Naive thymus-derived CD4-positive, alpha-beta T cell (primary cell): ENCODE data around the gene SNED1. TPM values are rescaled to one million over a fixed set of nuclear protein-coding genes. Genes with fewer than 3 reads are reported as not detected.
A peak's percentile ranks its signal among the peaks of the same experiment; 100 is the strongest.

Experiments used
- ATAC-seq: fragments of 150-1000 bp; cut with Tn5 transposase; 2 replicates; pipeline ENCODE4 v1.10.0; 2021; ENCODE audit warnings: mild to moderate bottlenecking, moderate library complexity
- CTCF ChIA-PET: fragments of 350-600 bp; sonication (Branson Sonifier 250); formaldehyde crosslinking; loops from one replicate; lab custom pipeline; 2021; ENCODE audit warnings: antibody characterized with exemption; lab: Charles Lee
- POLR2A ChIA-PET: fragments of 350-600 bp; sonication (Branson Sonifier 250); formaldehyde crosslinking; loops from one replicate; lab custom pipeline; 2021; ENCODE audit warnings: antibody characterized with exemption, inconsistent platforms; lab: Charles Lee
- DNase-seq, 9 donors: peaks; one replicate each; pipeline versions ENCODE4 v3.0.0 to v3.0.0-alpha.2; 2020 to 2022; ENCODE audit warnings: mixed read lengths in 1 of 9
- H3K27ac ChIP-seq: one replicate; pipeline ENCODE4 v1.7.0; 2013; ENCODE audit warnings: mild to moderate bottlenecking, low read depth, low read length, moderate library complexity
- H3K27me3 ChIP-seq, 2 donors: one replicate each; pipeline ENCODE4 v1.7.0; 2013; ENCODE audit warnings: low read length in 2 of 2, mild to moderate bottlenecking in 2 of 2, moderate library complexity in 2 of 2; ENCODE audit not compliant: control insufficient read depth in 2 of 2, insufficient read depth in 2 of 2
- H3K36me3 ChIP-seq, 3 experiments: 1 replicate in 2 of 3; 2 replicates in 1 of 3; pipeline ENCODE4 v1.7.0; 2013; ENCODE audit warnings: low read length in 3 of 3, mild to moderate bottlenecking in 3 of 3, moderate library complexity in 1 of 3; ENCODE audit not compliant: insufficient read depth in 3 of 3, control insufficient read depth in 2 of 3
- H3K4me1 ChIP-seq, 2 donors: one replicate each; pipeline ENCODE4 v1.7.0; 2013; ENCODE audit warnings: low read length in 2 of 2, mild to moderate bottlenecking in 2 of 2, moderate library complexity in 1 of 2; ENCODE audit not compliant: control insufficient read depth in 2 of 2, insufficient read depth in 2 of 2
- H3K4me3 ChIP-seq: 2 replicates; pipeline ENCODE4 v1.7.0; 2013; ENCODE audit warnings: mild to moderate bottlenecking, low read length
- H3K9me3 ChIP-seq, 3 experiments: 1 replicate in 2 of 3; 2 replicates in 1 of 3; pipeline ENCODE4 v1.7.0; 2013; ENCODE audit warnings: low read length in 3 of 3; ENCODE audit not compliant: control insufficient read depth in 2 of 3
- H3K27ac Mint-ChIP-seq, 9 donors: one replicate each; pipeline ENCODE4 v1.8.0; 2020 to 2022; ENCODE audit warnings: mixed read lengths in 9 of 9, mild to moderate bottlenecking in 8 of 9, moderate library complexity in 5 of 9, inconsistent platforms in 2 of 9
- H3K27me3 Mint-ChIP-seq, 5 donors: one replicate each; pipeline ENCODE4 v1.8.0; 2021 to 2022; ENCODE audit warnings: mixed read lengths in 5 of 5, mild to moderate bottlenecking in 1 of 5
- H3K36me3 Mint-ChIP-seq, 5 donors: one replicate each; pipeline ENCODE4 v1.8.0; 2020 to 2022; ENCODE audit warnings: mixed read lengths in 5 of 5, mild to moderate bottlenecking in 3 of 5, inconsistent platforms in 1 of 5
- H3K4me1 Mint-ChIP-seq, 7 donors: one replicate each; pipeline ENCODE4 v1.8.0; 2020 to 2022; ENCODE audit warnings: mixed read lengths in 7 of 7, mild to moderate bottlenecking in 3 of 7, inconsistent platforms in 1 of 7
- H3K4me3 Mint-ChIP-seq, 10 donors: one replicate each; pipeline ENCODE4 v1.8.0; 2020 to 2022; ENCODE audit warnings: mild to moderate bottlenecking in 10 of 10, mixed read lengths in 10 of 10, moderate library complexity in 6 of 10, inconsistent platforms in 2 of 10
- H3K9me3 Mint-ChIP-seq, 11 donors: one replicate each; pipeline ENCODE4 v1.8.0; 2020 to 2022; ENCODE audit warnings: mixed read lengths in 11 of 11, mild to moderate bottlenecking in 4 of 11, inconsistent platforms in 1 of 11, moderate library complexity in 1 of 11
- intact Hi-C, 2 donors: fragments of 100-400 bp; cut with micrococcal nuclease; formaldehyde crosslinking; loops; one replicate each; pipeline ENCODE4 v1.15.1; 2023
- polyA plus RNA-seq, 2 donors: library from polyadenylated mRNA; unstranded; fragments of 300-500 nt; fragmentation: Illumina TruSeq; gene quantifications; one replicate each; pipeline ENCODE4 v1.2.3, GENCODE V29; 2021
- total RNA-seq, 6 experiments: library from RNA in 5 of 6; stranded (reverse) in 5 of 6; gene quantifications; 1 replicate in 5 of 6; 2 replicates in 1 of 6; pipeline ENCODE4 v1.2.3 and lab custom pipeline; 2021 to 2026

SNED1 gene
- total and polyA plus RNA-seq, 7 experiments from 2014 or later = 1.0 to 120 (median 32.9) TPM

DNA sequence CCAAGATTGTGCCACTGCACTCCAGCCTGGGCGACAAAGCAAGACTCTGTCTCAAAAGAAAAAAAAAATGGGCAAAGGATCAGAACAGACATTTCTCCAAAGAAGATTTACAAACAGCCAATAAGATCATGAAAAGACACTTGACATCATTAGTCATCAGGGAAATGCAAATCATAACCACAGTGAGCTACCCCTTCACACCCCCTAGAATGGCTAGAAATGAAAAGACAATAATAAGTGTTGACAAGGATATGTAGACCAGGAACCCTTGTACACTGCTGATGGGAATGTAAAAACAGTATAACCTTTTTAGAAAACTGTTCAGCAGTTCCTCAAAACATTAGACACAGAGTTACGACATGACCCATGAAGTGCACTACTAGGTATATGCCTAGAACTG is 122.0 kb downstream of the SNED1 start:
- Histone ChIP-seq H3K36me3 (peaks cover 0 to 16% (median 0%) of the 10 kb centered on the region in 3 experiments), H3K27me3 (no peaks in the 10 kb centered on the region), H3K4me3 (no peak overlapping the region), H3K4me1 (no peaks in the 10 kb centered on the region), H3K9me3 (no peaks in the 10 kb centered on the region), H3K27ac (no peak overlapping the region)
- Mint-ChIP-seq H3K27ac (no peak overlapping the region), H3K36me3 (peaks cover 9 to 56% (median 41%) of the 10 kb centered on the region in 5 donors), H3K27me3 (no peaks in the 10 kb centered on the region), H3K9me3 (no peaks in the 10 kb centered on the region), H3K4me1 (peaks cover 3 to 9% (median 4%) of the 10 kb centered on the region in 7 donors), H3K4me3 (no peak overlapping the region)
- ChIA-PET CTCF (no interaction called here), POLR2A (interaction anchor here (1.4 kb wide), 1 partner anchor 18 kb away, joined by 4 read pairs; the partner anchor contains the start of gene MTERF4)
- DNase-seq (no peak), ATAC-seq (no peak)
- intact Hi-C loops = no loop called here

DNA sequence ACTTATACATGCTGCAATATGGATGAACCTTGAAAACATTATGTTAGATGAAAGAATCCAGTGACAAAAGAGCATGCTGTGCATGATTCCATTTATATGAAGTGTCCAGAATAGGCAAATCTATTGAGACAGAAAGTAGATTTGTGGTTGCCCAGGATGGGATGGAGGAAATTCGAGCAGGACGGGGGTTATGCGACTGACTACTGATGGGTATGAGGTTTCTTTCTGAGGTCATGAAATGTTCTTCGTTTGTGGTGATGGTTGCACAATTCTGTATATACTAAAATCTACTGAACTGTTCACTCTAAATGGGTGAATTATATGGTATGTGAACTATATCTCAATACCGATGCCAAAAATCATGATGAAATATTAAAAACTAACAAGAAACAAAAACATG is 122.6 kb downstream of the SNED1 start:
- intact Hi-C loops = no loop called here
- H3K4me1 Mint-ChIP-seq = peaks cover 3 to 11% (median 4%) of the 10 kb centered on the region in 7 donors
- Histone ChIP-seq H3K4me1 (no peaks in the 10 kb centered on the region), H3K9me3 (no peaks in the 10 kb centered on the region), H3K27me3 (no peaks in the 10 kb centered on the region), H3K36me3 (peaks cover 0 to 18% (median 0%) of the 10 kb centered on the region in 3 experiments), H3K27ac (no peak overlapping the region), H3K4me3 (no peak overlapping the region)
- H3K36me3 Mint-ChIP-seq = peaks cover 9 to 50% (median 39%) of the 10 kb centered on the region in 5 donors
- no peak for DNase-seq
- CTCF ChIA-PET = no interaction called here
- POLR2A ChIA-PET = interaction anchor here (0.6 to 1.4 kb wide), 3 partner anchors 11 to 65 kb away, joined by 3 to 6 read pairs (median 4); partner anchors contain the start of gene MTERF4
- no peak overlapping the region for H3K4me3 Mint-ChIP-seq
- H3K27ac Mint-ChIP-seq = peak overlapping the region in 4 of 9 donors; percentile 22 to 56 (median 36)
- no peak for ATAC-seq
- no peaks in the 10 kb centered on the region for H3K27me3 Mint-ChIP-seq
- no peaks in the 10 kb centered on the region for H3K9me3 Mint-ChIP-seq

DNA sequence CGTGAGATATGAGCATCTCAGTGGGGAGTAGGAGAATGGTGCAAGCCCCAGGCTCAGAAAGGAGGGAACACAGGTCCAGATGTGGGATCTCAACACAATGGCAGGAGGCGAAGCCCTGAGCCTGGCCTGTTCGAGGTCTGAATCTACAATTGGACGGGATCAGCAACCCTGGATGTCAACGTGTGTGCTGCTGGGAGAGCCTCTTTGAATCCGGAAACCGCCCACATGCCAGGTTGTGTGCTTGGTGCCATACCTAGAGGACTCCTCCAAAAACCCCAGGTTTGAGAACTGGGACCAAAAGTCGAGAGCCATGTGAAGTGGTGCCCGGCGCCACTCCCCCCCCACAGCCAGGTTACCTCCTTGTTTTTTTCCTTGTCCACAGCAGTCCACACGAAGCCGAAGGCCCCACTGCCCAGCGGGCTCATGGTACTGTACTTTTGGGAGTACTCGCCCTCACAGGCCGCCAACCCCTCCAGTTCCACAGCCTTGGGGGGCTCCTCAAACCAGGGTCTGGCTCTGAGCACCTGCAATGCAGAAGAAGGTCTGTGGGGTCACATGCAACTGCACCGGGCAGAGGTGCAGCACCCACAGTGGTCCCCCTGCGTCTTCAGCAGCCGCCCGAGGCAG is 124.1 kb downstream of the SNED1 start:
- H3K36me3 Mint-ChIP-seq = peaks cover 9 to 42% (median 27%) of the 10 kb centered on the region in 5 donors
- ATAC-seq = no peak
- POLR2A ChIA-PET = interaction anchor here (1.1 kb wide), 1 partner anchor 10 kb away, joined by 3 read pairs; no protein-coding TSS in a partner anchor

DNA sequence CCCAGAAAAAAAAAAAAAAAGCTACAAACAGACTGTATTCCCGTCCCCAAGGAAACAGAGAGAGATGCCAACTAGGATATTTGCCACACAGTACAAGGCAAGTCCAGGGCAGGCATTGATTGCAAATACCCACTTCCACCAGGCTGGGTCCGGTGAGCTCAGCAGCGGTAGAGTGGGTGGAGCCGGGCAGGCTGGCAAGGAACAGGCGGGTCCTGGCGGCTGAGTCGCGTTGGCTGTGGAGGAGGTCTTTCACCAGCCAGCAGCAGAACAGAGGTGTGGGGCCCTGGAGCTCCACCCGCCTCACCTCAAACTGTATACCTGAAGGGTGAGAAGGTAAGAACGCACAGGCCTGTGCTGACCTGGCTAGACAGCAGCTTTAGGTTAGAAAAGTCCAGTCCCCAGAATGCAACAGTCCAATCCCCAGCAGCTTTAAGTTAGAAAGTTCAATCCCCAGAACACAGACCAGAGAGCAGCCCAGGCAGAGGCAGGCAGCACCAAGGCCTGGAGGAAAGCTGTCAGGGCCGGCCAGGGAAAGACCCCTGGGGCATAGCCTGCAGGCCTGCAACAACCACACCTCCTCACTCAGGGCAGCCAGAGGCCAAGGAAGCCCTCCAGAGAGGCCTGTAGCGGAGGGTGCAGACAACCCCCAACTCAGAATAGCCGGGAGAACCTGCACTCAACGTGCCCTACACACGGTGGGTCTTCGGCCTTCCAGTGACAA is 125.6 kb downstream of the SNED1 start:
- H3K27ac Mint-ChIP-seq = peak overlapping the region in 3 of 9 donors; percentile 17 to 42 (median 20)
- no peaks in the 10 kb centered on the region for H3K27me3 ChIP-seq
- DNase-seq (no peak), ATAC-seq (peak; percentile 65)
- peaks cover 4 to 32% (median 19%) of the 10 kb centered on the region in 5 donors for H3K36me3 Mint-ChIP-seq
- no peaks in the 10 kb centered on the region for H3K9me3 Mint-ChIP-seq
- peaks cover 0 to 34% (median 11%) of the 10 kb centered on the region in 7 donors for H3K4me1 Mint-ChIP-seq
- H3K36me3 ChIP-seq = peaks cover 0 to 29% (median 0%) of the 10 kb centered on the region in 3 experiments
- CTCF ChIA-PET = interaction anchor here (0.6 to 0.9 kb wide), 2 partner anchors 22 to 349 kb away, joined by 3 to 5 read pairs; partner anchors contain the start of gene MTERF4
- H3K4me1 ChIP-seq = peaks cover 0 to 11% of the 10 kb centered on the region in 2 donors
- intact Hi-C loops = no loop called here
- H3K4me3 Mint-ChIP-seq = peak overlapping the region in 1 of 10 donors; percentile 25
- no peaks in the 10 kb centered on the region for H3K27me3 Mint-ChIP-seq
- H3K9me3 ChIP-seq = no peaks in the 10 kb centered on the region
- no peak overlapping the region for H3K4me3 ChIP-seq
- POLR2A ChIA-PET = interaction anchor here (0.8 to 1.4 kb wide), 3 partner anchors 14 to 127 kb away, joined by 3 to 4 read pairs (median 4); no protein-coding TSS in a partner anchor
- no peak overlapping the region for H3K27ac ChIP-seq

More for the DNA sequence above, 124.1 kb downstream of the SNED1 start:
- Mint-ChIP-seq H3K4me1 (peaks cover 0 to 20% (median 7%) of the 10 kb centered on the region in 7 donors), H3K9me3 (no peaks in the 10 kb centered on the region), H3K27me3 (no peaks in the 10 kb centered on the region), H3K27ac (peak overlapping the region in 3 of 9 donors; percentile 21 to 32 (median 22)), H3K4me3 (no peak overlapping the region)
- CTCF ChIA-PET = no interaction called here
- H3K27me3 ChIP-seq = no peaks in the 10 kb centered on the region
- H3K27ac ChIP-seq = no peak overlapping the region
- no peaks in the 10 kb centered on the region for H3K9me3 ChIP-seq
- peaks cover 0 to 3% of the 10 kb centered on the region in 2 donors for H3K4me1 ChIP-seq
- intact Hi-C loops = no loop called here
- no peak overlapping the region for H3K4me3 ChIP-seq
- no peak for DNase-seq
- H3K36me3 ChIP-seq = peaks cover 0 to 29% (median 0%) of the 10 kb centered on the region in 3 experiments

DNA sequence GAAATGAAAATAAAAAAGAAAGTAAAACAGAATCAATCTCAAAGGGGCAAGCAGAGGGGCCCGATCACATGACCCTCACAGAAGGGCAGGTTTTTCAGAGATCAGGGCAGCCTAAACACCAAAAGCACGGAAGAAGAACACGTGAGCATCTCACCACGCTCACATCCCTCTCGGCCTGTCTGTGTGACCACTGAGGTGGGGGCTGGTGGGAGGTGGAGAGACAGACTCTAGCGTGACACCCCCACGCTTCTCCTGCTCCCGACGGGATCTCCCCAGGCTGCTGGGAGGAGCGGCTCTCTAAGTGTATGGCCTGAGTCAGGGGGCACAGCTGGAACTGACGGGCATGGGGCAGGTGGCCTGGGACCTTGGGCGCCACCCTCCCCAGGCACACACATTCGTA is 127.2 kb downstream of the SNED1 start:
- H3K36me3 ChIP-seq = peaks cover 0 to 39% (median 0%) of the 10 kb centered on the region in 3 experiments
- no peak overlapping the region for H3K4me3 ChIP-seq
- POLR2A ChIA-PET = interaction anchor here (0.7 kb wide), 1 partner anchor 15 kb away, joined by 3 read pairs; no protein-coding TSS in a partner anchor
- no peak overlapping the region for H3K4me3 Mint-ChIP-seq
- H3K27me3 ChIP-seq = no peaks in the 10 kb centered on the region
- no peaks in the 10 kb centered on the region for H3K9me3 Mint-ChIP-seq
- no peak overlapping the region for H3K27ac Mint-ChIP-seq
- H3K27ac ChIP-seq = no peak overlapping the region
- ATAC-seq (no peak), DNase-seq (no peak)
- intact Hi-C loops = no loop called here
- no peaks in the 10 kb centered on the region for H3K9me3 ChIP-seq
- peaks cover 0 to 37% (median 11%) of the 10 kb centered on the region in 7 donors for H3K4me1 Mint-ChIP-seq
- CTCF ChIA-PET = no interaction called here
- H3K36me3 Mint-ChIP-seq = peaks cover 0 to 37% (median 17%) of the 10 kb centered on the region in 5 donors
- no peaks in the 10 kb centered on the region for H3K27me3 Mint-ChIP-seq
- H3K4me1 ChIP-seq = peaks cover 0 to 11% of the 10 kb centered on the region in 2 donors

DNA sequence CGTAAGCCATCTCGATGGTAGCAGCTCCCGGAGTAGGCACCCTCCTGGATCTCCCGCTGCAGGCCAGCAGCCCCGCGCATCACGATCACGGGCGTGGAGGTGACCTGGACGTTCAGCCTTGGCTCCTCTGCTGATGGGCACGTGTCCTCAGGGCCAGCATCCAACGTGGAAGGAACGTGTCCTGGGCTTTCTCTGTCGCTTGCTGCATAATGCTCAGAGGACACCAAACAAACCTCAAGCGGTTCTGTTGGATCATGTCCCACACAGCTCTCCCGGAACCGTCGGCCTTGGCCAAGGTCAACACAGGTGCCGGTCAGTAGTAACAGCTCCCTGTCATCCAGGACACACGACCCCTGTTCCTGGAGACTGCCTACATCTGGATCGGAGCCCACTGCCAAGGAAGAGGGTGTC is 127.8 kb downstream of the SNED1 start:
- Histone ChIP-seq H3K27me3 (no peaks in the 10 kb centered on the region), H3K27ac (no peak overlapping the region), H3K9me3 (no peaks in the 10 kb centered on the region), H3K4me3 (no peak overlapping the region), H3K4me1 (peaks cover 0 to 11% of the 10 kb centered on the region in 2 donors), H3K36me3 (peaks cover 0 to 36% (median 0%) of the 10 kb centered on the region in 3 experiments)
- Mint-ChIP-seq H3K36me3 (peaks cover 0 to 34% (median 14%) of the 10 kb centered on the region in 5 donors), H3K27ac (peak overlapping the region in 1 of 9 donors; percentile 39), H3K4me3 (no peak overlapping the region), H3K9me3 (no peaks in the 10 kb centered on the region), H3K4me1 (peaks cover 0 to 37% (median 11%) of the 10 kb centered on the region in 7 donors), H3K27me3 (no peaks in the 10 kb centered on the region)
- ChIA-PET POLR2A (no interaction called here), CTCF (no interaction called here)
- no peak for ATAC-seq
- no peak for DNase-seq
- intact Hi-C loops = no loop called here
